HepG2 (cell line): ENCODE data around the gene CDKN1A. TPM values are rescaled to one million over a fixed set of nuclear protein-coding genes. Genes with fewer than 3 reads are reported as not detected.
A peak's percentile ranks its signal among the peaks of the same experiment; 100 is the strongest.

Experiments used
- BRCA1 ChIP-seq: sonication (generic); formaldehyde crosslinking; IDR thresholded peaks from 2 replicates; pipeline ENCODE4 v1.4.0; 2020; ENCODE audit warnings: missing genetic modification reagents
- CBX5 ChIP-seq: sonication (generic); formaldehyde crosslinking; IDR thresholded peaks from 2 replicates; pipeline ENCODE4 v1.4.0; 2020; ENCODE audit warnings: missing genetic modification reagents, borderline replicate concordance
- DRAP1 ChIP-seq: IDR thresholded peaks from 2 replicates; pipeline ENCODE4 v1.6.1; 2016; ENCODE audit warnings: missing genetic modification reagents, missing compliant biosample characterization
- DZIP1 ChIP-seq: sonication (generic); formaldehyde crosslinking; IDR thresholded peaks from 2 replicates; pipeline ENCODE4 v1.5.0; 2020; ENCODE audit warnings: mild to moderate bottlenecking, missing genetic modification reagents
- GLI4 ChIP-seq: sonication (generic); formaldehyde crosslinking; IDR thresholded peaks from 2 replicates; pipeline ENCODE4 v1.5.1; 2020; ENCODE audit warnings: missing genetic modification reagents, mild to moderate bottlenecking, moderate library complexity, borderline replicate concordance
- KDM3A ChIP-seq: IDR thresholded peaks from 2 replicates; pipeline ENCODE4 v1.6.1; 2018; ENCODE audit warnings: low read depth, missing compliant biosample characterization
- LBX2 ChIP-seq: sonication (generic); formaldehyde crosslinking; IDR thresholded peaks from 2 replicates; pipeline ENCODE4 v1.5.0; 2020; ENCODE audit warnings: missing genetic modification reagents, mild to moderate bottlenecking, borderline replicate concordance
- MEF2D ChIP-seq: sonication (generic); formaldehyde crosslinking; IDR thresholded peaks from 2 replicates; pipeline ENCODE4 v1.5.1; 2020; ENCODE audit warnings: mild to moderate bottlenecking, missing genetic modification reagents
- NFIC ChIP-seq: IDR thresholded peaks from 2 replicates; pipeline ENCODE4 v1.6.1; 2012; ENCODE audit warnings: mild to moderate bottlenecking, low read length, inconsistent platforms
- ZBED4 ChIP-seq: sonication (generic); formaldehyde crosslinking; IDR thresholded peaks from 2 replicates; pipeline ENCODE4 v1.4.0; 2020; ENCODE audit warnings: missing genetic modification reagents, borderline replicate concordance
- ZMYM3 ChIP-seq: sonication (generic); formaldehyde crosslinking; IDR thresholded peaks from 2 replicates; pipeline ENCODE4 v1.5.1; 2020; ENCODE audit warnings: mild to moderate bottlenecking, missing genetic modification reagents
- ZNF503 ChIP-seq: sonication (generic); formaldehyde crosslinking; IDR thresholded peaks from 2 replicates; pipeline ENCODE4 v1.4.0; 2020; ENCODE audit warnings: missing genetic modification reagents
- ZNF564 ChIP-seq: sonication (generic); formaldehyde crosslinking; IDR thresholded peaks from 2 replicates; pipeline ENCODE4 v1.8.1; 2023; ENCODE audit warnings: mild to moderate bottlenecking, missing genetic modification reagents
- ZNF770 ChIP-seq: sonication (generic); formaldehyde crosslinking; IDR thresholded peaks from 2 replicates; pipeline ENCODE4 v1.5.0; 2020; ENCODE audit warnings: mild to moderate bottlenecking, missing genetic modification reagents
- ZSCAN31 ChIP-seq: sonication (generic); formaldehyde crosslinking; IDR thresholded peaks from 2 replicates; pipeline ENCODE4 v1.5.0; 2020; ENCODE audit warnings: low read depth, mild to moderate bottlenecking, missing genetic modification reagents
- polyA plus RNA-seq, 8 experiments: library from polyadenylated mRNA; depleted of rRNA in 3 of 8; stranded (reverse) in 7 of 8; unstranded in 1 of 8; fragments of >200 nt; fragmentation: Illumina TruSeq in 4 of 8; extraction: Trizol in 4 of 8; gene quantifications; 2 replicates each; pipeline versions ENCODE4 v1.2.1 to v1.2.3, GENCODE V29; 2011 to 2016; ENCODE audit warnings: low read depth in 4 of 8, missing spikeins in 1 of 8, mixed read lengths in 1 of 8; ENCODE audit not compliant: insufficient read depth in 1 of 8
- total RNA-seq, 5 experiments: library from RNA; depleted of rRNA; stranded (reverse); fragments of >200 nt; fragmentation: Illumina TruSeq; extraction: Trizol; gene quantifications; 2 replicates each; pipeline ENCODE4 v1.2.3, GENCODE V29; 2016; ENCODE audit warnings: low read depth in 1 of 5

Gene CDKN1A
- total and polyA plus RNA-seq, 2 of the 13 experiments (the other 11 are each of a cell fraction or from before 2014, with no cell fraction given): 60.7 to 92.1 TPM

GRCh38 chr6:36676141-36677058 is 2.1 kb upstream of the CDKN1A start (continued):
- TF ChIP-seq ZNF770 (CRISPR knock-in tag) (0 out of 2 replicates have a peak, but pooled peaks have one; percentile 40), KDM3A (CRISPR knock-in tag) (peak; percentile 70; the same call in 1 of the 2 replicates), GLI4 (CRISPR knock-in tag) (0 out of 2 replicates have a peak, but pooled peaks have one; percentile 29), ZNF503 (CRISPR knock-in tag) (no peak; the same call in 1 of the 2 replicates), DZIP1 (CRISPR knock-in tag) (peak; percentile 90), ZNF564 (CRISPR knock-in tag) (peak; percentile 56; the same call in 1 of the 2 replicates), ZBED4 (CRISPR knock-in tag) (no peak; the same call in 1 of the 2 replicates), ZSCAN31 (CRISPR knock-in tag) (peak; percentile 37), BRCA1 (CRISPR knock-in tag) (peak; percentile 32; the same call in 1 of the 2 replicates), DRAP1 (peak; percentile 84), LBX2 (CRISPR knock-in tag) (peak; percentile 70; the same call in 1 of the 2 replicates), MEF2D (peak; percentile 44; the same call in 1 of the 2 replicates), ZMYM3 (CRISPR knock-in tag) (peak; percentile 14; the same call in 1 of the 2 replicates), CBX5 (peak; percentile 84; the same call in 1 of the 2 replicates), NFIC (peak; percentile 14; the same call in 1 of the 2 replicates)
